Activated CD8-positive, alpha-beta memory T cell treated with anti-CD3 and anti-CD28 coated beads for 1 hour (primary cell): Measurements from ENCODE around the gene RAI14.

Source experiments
- DNase-seq, 2 donors: peaks; one replicate each; pipeline ENCODE4 v3.0.0-alpha.2; 2020; ENCODE audit warnings: low read depth in 1 of 2; ENCODE audit errors: extremely low read depth in 1 of 2

The RAI14 gene

DNA sequence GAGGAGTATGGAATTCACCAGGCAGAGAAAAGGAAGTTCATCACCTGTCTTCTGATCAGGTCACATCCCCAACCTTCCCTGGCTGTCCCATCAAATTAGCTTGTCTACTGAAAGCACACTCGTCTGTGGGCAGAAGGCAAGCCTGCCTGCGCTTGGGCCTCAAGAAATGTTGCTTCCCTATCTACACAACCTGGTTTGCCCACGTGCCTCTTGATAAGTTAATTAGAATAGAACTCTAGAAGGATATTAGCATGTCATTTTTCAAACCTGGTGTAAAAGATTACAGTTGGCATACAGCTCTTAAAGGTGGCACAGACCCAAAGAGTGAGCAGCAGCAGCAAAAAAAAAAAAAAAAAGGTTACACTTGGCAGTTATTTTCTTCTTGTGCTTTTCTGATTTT lies 188.0 kb downstream of the RAI14 start:
- no peak for DNase-seq

DNA sequence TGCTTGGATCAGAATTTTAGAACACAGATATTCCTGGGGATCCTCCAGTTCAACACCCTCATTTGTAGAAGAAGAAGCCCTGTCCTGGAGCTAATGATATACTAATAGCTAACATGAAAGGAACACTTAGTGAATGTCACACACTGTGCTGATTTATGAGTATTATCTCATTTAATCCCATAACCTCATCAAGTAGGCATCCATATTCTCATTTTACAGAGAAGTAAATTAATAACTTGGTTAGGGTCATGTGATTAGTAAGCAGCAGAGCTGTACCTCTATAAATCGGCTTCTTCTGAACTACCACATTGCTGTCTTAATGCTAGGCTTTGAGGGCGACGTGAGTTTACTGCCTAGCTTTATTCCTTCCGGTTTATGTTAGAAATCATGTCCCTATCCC lies 188.9 kb downstream of the RAI14 start:
- no peak for DNase-seq

DNA sequence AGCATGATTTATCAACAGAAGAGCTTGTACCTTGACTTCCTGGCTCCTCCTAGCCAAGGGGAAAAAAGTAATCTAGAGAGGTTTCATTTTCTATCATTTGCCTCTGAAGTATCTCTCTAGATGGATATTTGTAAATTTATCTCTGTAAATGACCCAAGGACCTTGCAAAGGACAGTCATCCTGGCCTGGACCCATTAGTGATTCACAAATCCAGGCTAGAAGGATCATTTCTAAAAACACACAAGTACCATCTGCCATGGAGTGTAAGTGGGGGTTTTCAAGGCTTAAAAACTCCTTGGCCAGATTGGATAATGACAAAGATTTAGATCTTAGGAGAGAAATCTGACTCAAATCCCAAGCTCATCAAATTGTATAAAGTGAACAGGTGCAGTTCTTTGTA lies 190.9 kb downstream of the RAI14 start:
- DNase-seq: no peak

DNA sequence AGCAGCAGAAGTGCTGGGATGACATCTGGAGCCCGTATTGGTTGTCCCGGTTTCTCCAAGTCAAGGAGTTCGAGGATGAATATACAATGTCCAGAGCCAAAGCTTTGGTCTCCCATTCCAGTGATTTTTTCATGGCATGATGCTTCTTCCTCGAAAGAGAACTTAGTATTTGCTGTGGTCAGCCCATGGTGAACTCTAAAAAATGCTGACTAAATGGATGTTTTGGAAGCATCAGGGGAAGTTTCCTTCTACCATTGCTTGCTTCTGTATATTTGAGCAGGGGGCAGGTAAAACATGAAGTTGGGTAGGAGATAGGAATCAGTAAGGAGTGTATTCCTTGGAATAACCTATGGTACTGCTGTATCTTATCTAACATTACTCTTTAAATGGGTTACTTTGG lies 191.4 kb downstream of the RAI14 start:
- no peak for DNase-seq

DNA sequence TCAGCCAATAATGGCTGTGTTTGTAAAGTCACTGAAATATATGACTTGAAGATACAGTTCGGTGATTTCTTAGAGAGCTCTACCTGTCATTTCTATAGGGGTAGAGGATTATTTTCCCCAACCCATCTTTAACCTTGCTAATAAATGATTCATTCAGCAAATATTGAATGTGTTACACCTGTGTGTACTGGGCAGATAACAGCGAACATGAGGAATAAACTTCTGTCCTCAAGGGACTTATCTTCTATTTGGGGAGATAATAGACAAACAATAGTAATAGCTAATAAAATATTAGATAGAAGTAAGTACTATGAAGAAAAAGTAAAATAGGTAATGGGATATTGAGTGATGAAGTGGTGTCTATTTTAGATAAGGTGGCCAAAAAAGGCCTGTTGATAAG lies 192.1 kb downstream of the RAI14 start:
- DNase-seq: no peak

DNA sequence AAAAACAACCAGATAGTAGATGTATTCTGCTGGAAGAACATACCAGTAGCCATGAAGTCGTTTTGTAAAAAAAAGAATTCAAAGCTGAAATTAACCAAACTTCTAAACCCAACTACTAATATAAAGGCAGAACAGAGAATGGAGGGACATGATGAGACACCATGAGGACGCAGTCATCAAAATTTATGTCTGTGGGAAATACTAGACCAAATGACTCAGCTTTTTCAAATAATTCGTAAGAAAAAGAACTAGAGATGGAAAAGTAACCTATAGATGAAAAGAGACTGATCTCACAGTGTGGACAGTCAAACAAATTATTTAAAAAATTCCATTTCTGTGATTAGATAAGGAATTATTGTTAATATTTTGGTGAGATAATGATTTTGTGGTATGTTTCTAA lies 193.1 kb downstream of the RAI14 start:
- no peak for DNase-seq

DNA sequence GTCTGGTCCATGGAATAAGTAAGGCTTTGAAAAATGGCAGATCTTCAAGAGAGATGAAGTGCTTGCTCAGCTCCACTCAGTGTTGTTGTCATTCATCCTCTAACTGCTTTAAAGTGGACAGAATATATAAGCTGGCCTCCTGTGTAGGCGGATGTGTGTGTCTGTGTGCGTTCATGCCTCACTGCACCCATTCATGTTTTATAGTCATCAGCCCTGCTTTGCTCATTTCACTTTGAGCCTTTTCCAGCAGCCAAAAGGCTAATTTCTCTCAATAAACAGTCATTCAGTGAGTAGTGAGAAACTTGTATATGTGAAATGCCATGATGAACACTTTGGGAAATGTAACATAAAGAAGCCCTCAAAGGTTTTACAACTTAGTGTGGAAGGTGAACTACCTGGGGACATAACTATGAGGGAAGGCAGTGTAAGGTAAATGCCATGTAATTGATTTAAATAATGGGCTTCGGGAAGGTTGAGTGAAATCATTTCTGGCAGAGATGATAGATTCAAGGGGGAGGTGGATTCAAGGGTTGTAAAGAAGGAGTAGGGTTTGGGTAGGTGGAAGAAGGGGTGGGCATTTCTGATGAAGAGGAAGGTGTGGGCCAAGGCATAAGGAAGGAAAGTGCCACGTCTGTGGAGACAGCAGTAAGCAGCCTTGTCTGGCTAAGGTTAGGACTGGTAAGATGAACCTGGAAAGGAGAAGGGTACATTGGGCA lies 198.5 kb downstream of the RAI14 start:
- DNase-seq: no peak

DNA sequence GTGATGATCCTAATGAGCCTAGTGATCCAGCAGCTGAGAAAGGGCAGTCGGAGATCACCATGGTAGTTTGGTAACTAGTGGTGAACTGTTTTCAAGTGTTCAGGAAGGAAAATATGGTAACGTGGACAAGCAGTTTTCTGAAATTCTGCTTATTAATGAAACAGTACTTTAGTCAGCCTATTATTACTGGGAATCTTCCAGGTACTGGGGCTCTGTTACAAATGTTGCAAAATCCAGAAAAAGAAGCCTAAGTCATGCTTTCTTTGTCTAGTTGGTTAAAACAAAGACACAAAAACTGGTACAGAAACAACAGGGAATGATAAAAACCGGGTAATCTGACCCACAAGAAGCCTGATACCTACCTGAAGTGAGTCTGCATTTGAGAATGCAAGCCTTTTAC lies 201.0 kb downstream of the RAI14 start:
- no peak for DNase-seq

DNA sequence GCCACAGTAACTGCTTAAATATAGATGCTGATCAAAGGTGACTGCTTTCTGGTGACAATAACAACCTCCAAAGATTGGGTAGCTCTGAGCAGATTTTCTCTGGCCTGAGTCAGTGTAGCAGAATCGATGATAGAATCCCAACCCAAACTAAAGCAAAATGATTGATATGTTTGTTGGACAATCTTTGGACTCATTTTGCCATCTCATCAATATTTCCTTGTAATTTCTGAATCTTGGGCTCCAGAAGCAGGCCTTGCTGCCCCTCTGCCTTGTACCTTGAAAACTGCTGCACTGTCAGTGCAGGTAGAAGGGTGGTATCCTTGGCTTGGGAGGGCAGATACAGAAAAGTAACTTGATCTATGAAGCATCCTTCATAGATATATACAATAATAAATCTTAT lies 201.8 kb downstream of the RAI14 start:
- DNase-seq: no peak

DNA sequence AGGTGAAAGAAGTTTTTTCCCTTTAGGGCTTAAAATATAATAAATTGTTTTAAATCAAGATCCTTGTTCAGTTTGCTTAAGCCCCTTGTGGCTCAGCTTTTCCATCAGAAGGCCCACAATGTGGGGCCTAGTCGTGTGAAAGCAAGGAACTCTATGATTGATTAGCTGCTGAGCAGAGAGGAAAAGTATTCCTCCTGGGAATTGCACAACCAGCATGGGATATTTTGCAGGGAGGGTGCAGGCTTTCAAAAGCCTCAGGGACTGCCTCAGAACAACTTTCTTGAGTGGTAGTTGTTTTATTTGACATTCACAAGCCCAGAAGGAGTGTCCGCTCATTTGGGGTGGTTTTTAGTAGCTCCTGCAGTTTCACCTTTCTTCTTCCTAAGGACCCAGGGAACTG lies 202.7 kb downstream of the RAI14 start:
- DNase-seq: no peak

DNA sequence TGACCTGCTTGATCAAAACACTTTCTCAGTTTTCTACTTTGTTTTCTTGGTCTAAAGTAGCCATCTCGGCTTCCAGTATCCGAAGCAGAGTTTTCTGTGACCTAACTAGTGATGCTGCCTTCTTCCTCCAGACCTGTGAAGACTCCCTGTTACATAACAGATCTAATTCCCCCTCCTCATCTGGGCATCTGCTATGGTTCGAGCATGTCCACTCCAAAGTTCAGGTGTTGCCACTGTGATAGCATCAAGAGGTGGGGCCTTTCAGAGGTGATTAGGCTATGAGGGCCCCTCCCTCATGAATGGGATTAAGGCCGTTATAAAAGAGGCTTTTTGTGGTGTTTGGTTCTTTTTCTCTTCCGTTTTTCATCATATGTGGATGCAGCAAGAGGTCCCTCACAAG lies 203.1 kb downstream of the RAI14 start:
- DNase-seq: no peak

DNA sequence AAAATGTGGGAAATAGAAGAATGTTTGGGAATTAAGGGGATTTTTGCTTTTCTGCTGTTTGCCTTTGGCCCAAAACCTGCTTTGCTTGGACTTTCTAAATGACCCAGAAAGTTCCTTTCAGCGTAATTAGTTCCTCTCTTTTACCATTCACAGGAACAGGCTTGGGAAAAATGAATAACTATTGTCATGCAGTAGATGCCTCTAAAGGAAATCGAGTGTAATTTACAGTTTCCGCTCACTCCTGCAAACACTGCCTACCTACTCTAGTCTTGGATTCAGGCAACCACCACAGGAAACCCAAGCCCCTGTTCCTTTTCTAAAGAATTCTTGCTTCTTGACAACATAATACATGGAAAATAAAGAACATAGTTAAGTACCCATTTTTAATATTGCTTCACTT lies 207.8 kb downstream of the RAI14 start:
- DNase-seq: no peak

DNA sequence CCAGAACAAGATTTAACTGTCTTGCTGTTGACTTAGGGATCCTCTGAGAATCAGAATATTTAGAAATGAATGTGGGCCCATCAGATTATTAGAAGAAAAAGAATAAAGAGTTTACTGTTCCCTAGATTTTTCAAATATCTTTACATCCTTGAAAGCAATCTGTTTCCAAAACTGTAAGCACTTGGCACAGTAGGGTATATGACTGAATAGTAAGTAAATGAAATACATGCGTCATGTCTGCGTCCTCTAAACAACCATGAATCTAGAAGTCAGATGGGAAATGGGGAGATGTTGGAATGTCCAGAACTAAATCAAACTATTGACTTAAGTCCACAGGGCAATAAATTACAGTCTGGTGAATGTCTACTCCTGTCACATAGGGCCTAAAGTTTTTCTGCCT lies 209.0 kb downstream of the RAI14 start:
- no peak for DNase-seq

DNA sequence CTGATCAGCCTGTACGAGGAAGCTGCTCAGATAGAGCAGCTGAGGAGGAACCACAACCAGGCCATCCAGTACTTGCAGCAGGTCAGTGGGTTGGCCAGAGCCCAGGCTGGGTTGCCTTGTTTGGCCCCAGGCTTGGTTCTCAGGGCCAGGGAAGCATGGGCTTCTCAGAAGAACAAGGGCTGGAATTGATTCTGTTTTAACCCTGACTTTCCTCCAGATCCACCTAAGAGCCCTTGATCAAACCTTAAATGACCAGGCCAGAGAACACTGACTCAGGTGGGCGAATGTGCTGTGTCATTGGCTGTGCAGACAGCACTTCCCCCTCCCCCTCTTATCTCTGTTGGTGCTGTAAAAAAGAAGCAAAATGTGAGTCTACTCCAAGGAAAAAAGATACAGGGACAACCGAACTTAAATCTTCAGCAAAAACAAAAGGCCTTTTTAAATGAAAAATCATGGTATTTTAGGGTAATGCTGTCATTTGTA lies 210.9 kb downstream of the RAI14 start:
- DNase-seq: no peak

DNA sequence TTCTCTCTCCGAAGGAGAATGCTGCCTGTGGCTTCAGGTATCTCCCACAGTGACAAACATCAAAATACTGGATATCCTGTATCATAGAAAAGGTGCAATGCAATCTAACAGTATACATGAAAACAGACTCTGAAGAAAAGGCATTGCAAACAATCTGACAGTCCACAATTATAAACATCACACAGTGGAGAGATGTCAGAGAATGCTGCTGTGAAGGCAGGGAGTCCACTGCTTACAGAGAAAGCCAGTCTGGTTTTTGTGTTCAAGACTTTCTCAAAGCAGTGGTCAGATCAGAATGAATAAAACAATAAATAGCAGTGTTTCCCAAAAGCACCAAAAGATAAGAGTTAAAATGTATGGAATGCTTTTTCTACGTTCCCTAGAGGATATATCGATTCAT lies 211.5 kb downstream of the RAI14 start:
- no peak for DNase-seq

DNA sequence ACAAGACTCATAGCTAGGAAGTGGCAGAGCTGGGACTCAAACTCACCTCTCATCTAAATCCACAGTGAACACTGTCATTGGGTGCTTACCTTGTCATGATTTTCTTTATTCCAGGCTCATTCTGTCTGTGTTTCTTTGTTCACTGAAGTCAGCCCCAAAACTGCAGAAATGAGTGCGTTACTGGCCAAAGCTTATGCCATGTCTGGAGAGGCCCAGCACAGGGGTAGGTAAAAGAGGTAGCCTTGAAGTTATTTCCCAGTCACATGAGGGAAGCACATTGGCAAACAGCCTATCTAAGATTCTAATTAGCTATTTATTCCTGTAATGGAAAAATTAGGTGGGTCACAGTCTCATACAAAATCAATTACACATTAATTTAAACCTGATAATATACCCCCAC lies 212.7 kb downstream of the RAI14 start:
- no peak for DNase-seq

DNA sequence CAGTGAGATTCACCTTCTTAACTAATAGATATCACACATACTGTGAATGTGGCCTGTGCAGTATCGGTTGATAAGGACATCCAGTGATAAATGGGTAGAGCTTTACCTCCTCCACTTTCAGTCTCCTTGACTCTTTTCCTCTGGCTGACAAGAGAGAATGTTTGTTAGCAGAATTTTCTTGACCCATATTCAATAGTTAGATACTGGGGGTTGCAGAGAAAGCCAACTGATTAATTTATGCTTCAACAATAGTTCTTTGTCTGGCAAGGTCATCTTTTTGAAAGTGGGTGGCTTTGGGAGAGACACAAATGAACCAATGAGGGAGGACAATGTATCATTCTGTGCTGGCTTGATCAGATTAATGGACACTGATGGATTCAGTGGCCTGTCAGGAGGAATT lies 213.1 kb downstream of the RAI14 start:
- no peak for DNase-seq

DNA sequence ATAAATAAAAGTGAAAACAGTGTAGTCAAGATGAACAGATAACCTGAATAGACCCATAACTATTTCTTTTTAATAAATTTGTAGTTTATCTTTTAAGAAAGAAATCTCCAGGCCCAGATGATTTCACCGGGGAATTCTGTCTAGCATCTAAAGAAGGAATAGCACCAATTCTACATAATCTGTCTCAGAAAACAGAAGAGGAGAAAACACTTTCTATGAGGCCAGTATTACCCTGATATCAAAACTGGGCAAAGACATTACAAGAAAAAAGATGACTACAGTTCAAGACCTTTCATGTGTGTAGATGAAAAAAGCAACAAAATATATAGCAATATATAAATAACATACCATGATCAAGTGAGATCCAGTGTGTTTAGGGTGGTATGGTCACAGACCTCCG lies 214.3 kb downstream of the RAI14 start:
- no peak for DNase-seq

DNA sequence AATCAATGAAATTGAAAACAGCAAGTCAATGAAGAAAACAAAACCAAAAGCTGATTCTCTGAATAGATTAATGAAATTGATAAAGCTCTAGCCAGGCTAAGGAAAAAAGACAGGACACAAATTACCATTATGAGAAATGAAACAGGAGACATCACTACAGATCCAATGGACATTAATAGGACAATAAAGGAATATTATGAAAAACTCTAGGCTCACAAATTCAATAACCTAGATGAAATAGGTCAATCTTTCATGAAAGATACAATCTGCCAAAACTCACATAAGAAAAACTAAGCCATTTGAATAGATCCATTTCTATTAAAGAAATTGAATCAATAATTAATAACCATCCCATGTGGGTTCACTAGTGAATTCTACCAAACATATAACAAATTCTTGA lies 220.1 kb downstream of the RAI14 start:
- DNase-seq: no peak

DNA sequence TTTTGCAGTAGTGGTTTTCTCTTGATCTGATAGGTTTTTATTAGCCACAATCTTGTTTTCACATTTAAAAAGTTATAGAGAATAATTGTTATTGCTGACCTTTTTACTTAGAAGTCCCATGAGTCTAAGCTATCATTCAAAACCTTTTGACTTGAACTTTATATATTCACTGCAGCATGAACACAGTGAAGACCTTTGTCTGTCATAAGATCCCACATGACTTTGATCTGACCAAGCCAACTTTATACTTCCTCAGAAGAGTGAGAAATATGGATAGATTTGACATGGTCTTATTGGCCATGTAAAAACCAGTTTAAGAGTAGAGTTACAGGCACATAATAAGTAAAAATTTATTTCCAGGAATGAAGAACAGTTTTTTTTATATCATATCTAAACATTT lies 225.1 kb downstream of the RAI14 start:
- DNase-seq: no peak
